Limb (tissue), 2 donors: ENCODE data around the gene FNDC11.
A peak's percentile ranks its signal among the peaks of the same experiment; 100 is the strongest.

Experiments used
- DNase-seq, 2 donors: peaks; one replicate each; pipeline ENCODE4 v3.0.0-alpha.2; 2016; ENCODE audit errors: extremely low spot score in 2 of 2

Gene FNDC11

GRCh38 chr20:63522981-63523611 lies 30.9 kb upstream of the FNDC11 start:
- peak in 1 of 2 donors; percentile 47 for DNase-seq

- no peak for DNase-seq
These were observed 28.8 kb upstream of the FNDC11 start for GRCh38 chr20:63525185-63525584.

- DNase-seq: no peak
These were observed 28.0 kb upstream of the FNDC11 start for GRCh38 chr20:63525971-63526370.

DNA sequence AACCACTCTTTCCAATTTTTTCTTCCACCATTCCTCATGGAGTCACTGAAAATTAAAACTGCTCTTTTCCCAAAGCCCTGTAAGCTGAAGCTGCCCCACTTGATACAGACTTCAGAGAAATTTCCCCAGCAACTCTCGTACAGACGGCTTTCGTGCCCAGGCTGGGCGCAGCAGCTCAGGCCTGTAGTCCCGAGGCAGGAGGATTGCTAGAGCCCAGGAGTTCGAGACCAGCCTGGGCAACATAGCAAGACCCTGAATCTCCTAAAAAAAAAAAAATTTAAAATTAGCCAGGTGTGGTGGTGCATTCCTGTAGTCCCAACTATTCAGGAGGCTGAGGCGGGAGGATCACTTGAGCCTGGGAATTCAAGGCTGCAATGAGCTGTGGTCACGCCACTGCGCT lies 26.8 kb upstream of the FNDC11 start:
- DNase-seq: no peak

DNA sequence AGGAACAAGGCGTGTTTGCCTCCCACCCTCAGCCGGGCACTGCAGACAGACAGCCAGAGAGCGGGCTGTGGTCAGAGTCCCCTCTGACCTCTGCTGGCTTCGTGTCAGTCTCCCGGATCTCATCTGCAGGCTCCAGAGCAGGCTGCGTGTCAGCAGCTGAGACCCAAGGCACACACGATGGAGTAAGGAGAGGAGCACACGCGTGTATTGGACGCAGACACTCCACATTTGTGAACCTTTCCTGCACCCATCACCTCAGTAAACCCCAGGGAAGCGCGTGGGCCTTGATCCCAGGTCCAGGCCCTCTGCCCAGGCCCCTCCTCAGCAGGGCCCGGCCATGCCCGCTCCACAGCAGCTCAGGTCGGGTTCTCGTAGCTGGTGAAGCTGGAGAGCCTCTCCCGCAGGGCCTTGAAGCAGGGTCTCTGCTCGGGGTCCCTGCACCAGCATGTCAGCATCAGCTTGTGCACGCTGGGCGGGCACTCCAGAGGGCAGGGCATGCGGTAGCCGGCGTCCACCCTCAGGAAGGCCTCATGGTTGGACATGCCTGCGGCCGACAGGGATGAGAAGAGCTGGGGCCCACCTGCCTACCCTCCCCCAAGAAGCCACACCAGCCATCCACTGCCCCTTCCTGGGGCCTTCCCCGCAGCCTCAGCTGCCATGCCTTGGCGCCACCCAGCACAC lies 24.6 kb upstream of the FNDC11 start:
- DNase-seq: no peak

GRCh38 chr20:63529861-63530787 lies 23.8 kb upstream of the FNDC11 start:
- peak in 1 of 2 donors; percentile 28 for DNase-seq

DNA sequence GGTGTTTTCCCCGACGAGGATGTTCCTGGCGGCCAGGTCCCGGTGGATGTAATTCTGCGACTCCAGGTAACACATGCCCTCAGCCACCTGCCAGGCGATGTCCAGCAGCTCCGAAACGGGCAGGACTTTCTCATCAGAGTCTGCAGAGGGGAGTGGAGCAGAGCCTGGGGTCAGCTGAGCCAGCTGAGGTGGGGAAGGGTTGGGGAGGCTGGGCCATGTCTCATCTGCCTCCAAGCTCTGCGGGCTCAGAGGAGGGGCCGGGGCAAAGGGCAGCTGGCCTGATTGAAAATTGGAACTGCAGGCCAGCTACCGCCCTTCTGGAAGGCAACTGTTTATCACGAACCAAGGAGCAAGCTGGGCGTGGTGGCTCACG lies 23.2 kb upstream of the FNDC11 start:
- peak in 1 of 2 donors; percentile 27 for DNase-seq

DNA sequence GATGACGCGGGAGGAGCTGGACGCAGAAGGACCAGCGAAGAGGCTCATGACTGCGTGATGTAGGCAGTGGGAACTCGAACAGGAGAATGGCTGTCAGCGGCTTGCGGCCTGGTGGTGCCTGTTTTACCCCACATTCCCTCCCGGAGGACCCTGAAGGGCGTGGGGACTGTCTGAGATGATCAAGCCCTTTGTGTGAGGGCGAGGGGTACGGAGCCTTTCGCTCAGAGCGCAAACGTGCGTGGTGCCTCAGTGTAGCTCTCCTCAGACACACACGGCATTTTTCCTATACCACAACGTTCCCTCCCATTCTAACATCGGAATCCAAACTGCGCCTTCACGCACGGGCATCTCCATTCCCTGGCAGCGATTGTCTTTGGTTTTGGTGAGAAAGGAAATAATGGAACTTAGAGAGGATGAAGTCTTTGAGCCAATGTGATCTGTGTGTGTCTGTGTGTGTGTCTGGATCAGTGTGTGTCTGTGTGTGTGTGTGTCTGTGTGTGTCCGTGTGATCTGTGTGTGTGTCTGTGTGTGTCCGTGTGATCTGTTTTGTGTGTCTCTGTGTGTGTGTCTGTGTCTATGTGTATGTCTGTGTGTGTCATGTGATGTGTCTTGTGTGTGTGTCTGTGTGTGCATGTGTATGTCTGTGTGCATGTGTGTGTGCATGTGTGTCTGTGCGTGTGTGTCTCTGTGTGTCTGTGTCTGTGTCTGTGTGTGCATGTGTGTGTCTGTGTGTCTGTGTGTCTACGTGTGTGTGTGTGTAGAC lies 22.1 kb upstream of the FNDC11 start:
- peak in 1 of 2 donors; percentile 27 for DNase-seq

GRCh38 chr20:63532449-63532971 lies 21.4 kb upstream of the FNDC11 start:
- peak in 1 of 2 donors; percentile 33 for DNase-seq

DNA sequence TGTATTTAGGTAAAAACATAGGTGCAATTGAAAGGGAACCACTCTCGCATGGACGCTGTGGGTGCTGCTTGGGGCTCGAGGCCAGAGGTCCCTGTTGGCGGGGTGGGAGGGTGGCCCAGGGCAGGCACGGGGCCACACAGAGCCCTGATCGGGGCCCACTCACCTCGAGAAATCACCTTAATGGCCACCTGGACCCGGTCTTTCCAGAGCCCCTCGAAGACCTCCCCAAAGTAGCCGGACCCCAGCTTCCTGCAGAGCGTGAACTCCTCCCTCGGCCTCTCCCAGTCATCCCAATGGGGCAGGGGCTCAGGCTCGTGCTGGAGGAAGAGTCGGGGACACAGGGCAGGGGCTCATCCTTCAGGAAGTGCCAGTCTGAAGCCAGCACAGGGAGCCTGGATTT lies 20.6 kb upstream of the FNDC11 start:
- DNase-seq: no peak

DNA sequence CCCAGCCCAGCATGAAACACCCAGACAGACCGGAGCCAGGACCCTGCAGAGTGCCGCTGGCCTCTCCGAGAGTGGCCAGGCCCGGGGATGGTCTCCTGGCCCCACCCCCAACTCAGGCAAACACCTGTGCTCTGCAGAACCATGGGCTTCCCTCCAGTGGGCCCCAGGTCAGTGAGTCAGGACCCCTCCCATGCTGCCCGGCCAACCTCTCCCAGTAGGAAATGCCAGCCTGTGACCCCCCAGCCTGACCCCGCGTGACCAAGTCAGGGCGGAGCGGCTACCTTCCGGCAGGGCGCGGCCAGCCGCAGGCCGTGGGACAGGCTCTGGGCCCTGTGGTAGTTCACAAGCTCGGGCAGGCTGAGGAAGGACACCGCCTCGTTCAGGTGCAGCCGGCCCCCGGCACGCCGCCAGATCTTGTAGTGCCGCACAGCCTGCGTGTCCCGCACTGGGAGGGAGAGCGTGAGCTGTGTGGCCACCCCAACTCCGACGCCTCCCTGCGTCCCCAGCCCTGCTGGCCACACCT lies 20.0 kb upstream of the FNDC11 start:
- peak in 1 of 2 donors; percentile 46 for DNase-seq

- no peak for DNase-seq
These were observed 19.5 kb upstream of the FNDC11 start for GRCh38 chr20:63534427-63534830.

GRCh38 chr20:63534831-63535651 lies 18.9 kb upstream of the FNDC11 start:
- no peak for DNase-seq

GRCh38 chr20:63536241-63536977 lies 17.6 kb upstream of the FNDC11 start:
- no peak for DNase-seq

DNA sequence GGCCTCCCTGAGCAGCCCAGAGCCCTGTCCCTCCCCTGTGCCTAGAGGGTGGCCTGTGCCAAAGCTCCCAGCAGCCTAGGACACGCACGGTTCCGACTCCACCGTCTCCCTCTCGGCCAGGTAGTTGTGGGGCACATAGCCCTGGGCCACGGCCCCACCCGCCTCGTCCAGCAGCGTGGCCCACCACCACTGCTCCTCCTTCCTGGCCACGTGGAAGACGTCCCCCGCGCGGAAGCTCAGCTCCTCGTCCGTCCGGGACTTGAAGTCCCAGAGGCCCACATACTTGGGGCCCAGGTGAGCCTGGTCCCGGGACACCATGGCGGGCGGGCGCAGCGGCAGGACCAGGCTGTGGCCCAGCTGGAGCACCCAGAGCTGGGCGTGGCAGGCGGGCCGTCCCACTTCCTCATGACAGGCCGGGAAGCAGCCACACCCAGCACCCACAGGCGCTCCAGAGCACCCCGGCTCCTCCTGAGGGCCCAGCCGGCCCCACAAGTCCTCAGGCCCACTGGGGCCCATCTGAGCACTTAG lies 16.9 kb upstream of the FNDC11 start, which contains the start of gene PTK6:
Gene PTK6, minus strand, starts transcription at position 380 of the 528 bp plus-strand sequence. Its CDS starts 62 bp downstream, at position 318.
- no peak for DNase-seq

GRCh38 chr20:63537525-63538203 lies 16.3 kb upstream of the FNDC11 start:
- DNase-seq: peak; percentile 73 to 87

GRCh38 chr20:63538204-63539091 lies 15.5 kb upstream of the FNDC11 start:
- DNase-seq: no peak
